ENCODE measurements around the gene GALNT2. TPM values are rescaled to one million over a fixed set of nuclear protein-coding genes. Genes with fewer than 3 reads are reported as not detected.

GALNT2 gene
- total and polyA plus RNA-seq, 12 donors = 22.3 to 220 (median 85.7) TPM

GRCh38 chr1:230062521-230062920 is 4.5 kb upstream of the GALNT2 start:
- DNase-seq = no peak
- H3K27me3 ChIP-seq = no peaks in the 10 kb centered on the region
- H3K27ac ChIP-seq = no peak overlapping the region
- TF ChIP-seq POLR2A (IDR thresholded peaks at IDR 0.05) (no peak), CTCF (IDR thresholded peaks at IDR 0.05) (no peak)
- intact Hi-C loops (cut with DNase I) = no loop called here
- H3K4me1 ChIP-seq (replicated peaks in 1 of 2) = peaks cover 8 to 20% of the 10 kb centered on the region in 2 donors
- H3K36me3 ChIP-seq (replicated peaks in 1 of 2) = no peaks in the 10 kb centered on the region
- no peaks in the 10 kb centered on the region for H3K9me3 ChIP-seq (replicated peaks in 1 of 3)
- no peak overlapping the region for H3K4me3 ChIP-seq
- 73 to 91% (median 74%) methylated on average over 4 of the region's 4 CpGs for WGBS, 4 donors

GRCh38 chr1:230064283-230064682 is 2.8 kb upstream of the GALNT2 start:
- intact Hi-C loops (cut with DNase I) = no loop called here
- no peak for DNase-seq

GRCh38 chr1:230065161-230065560 is 1.9 kb upstream of the GALNT2 start:
- Histone ChIP-seq H3K27me3 (no peaks in the 10 kb centered on the region), H3K4me3 (no peak overlapping the region), H3K4me1 (replicated peaks in 1 of 2) (peaks cover 17 to 26% of the 10 kb centered on the region in 2 donors), H3K36me3 (replicated peaks in 1 of 2) (no peaks in the 10 kb centered on the region), H3K27ac (no peak overlapping the region), H3K9me3 (replicated peaks in 1 of 3) (no peaks in the 10 kb centered on the region)
- 84 to 96% (median 92%) methylated on average over 2 of the region's 2 CpGs for WGBS, 4 donors
- TF ChIP-seq CTCF (IDR thresholded peaks at IDR 0.05) (no peak), POLR2A (IDR thresholded peaks at IDR 0.05) (no peak)
- intact Hi-C loops (cut with DNase I) = no loop called here
- DNase-seq = no peak

More at GRCh38 chr1:230064283-230064682, 2.8 kb upstream of the GALNT2 start:
- Histone ChIP-seq H3K4me1 (replicated peaks in 1 of 2) (peaks cover 16 to 26% of the 10 kb centered on the region in 2 donors), H3K27ac (no peak overlapping the region), H3K27me3 (no peaks in the 10 kb centered on the region), H3K9me3 (replicated peaks in 1 of 3) (no peaks in the 10 kb centered on the region), H3K4me3 (no peak overlapping the region), H3K36me3 (replicated peaks in 1 of 2) (no peaks in the 10 kb centered on the region)
- TF ChIP-seq POLR2A (IDR thresholded peaks at IDR 0.05) (no peak), CTCF (IDR thresholded peaks at IDR 0.05) (no peak)
- WGBS, 4 donors = 87 to 93% (median 91%) methylated on average over 6 of the region's 6 CpGs

GRCh38 chr1:230065571-230065970 is 1.5 kb upstream of the GALNT2 start:
- TF ChIP-seq CTCF (IDR thresholded peaks at IDR 0.05) = no peak
- no peak for TF ChIP-seq POLR2A (IDR thresholded peaks at IDR 0.05)
- H3K27ac ChIP-seq = peak overlapping the region; percentile 64 to 98 (median 85)

More at GRCh38 chr1:230065571-230065970, 1.5 kb upstream of the GALNT2 start:
- H3K4me1 ChIP-seq (replicated peaks in 1 of 2) = peaks cover 17 to 30% of the 10 kb centered on the region in 2 donors
- intact Hi-C loops (cut with DNase I) = no loop called here
- 26 to 32% (median 31%) methylated on average over 2 of the region's 2 CpGs for WGBS, 4 donors
- H3K4me3 ChIP-seq = peak overlapping the region in 1 of 4 donors; percentile 96
- no peaks in the 10 kb centered on the region for H3K9me3 ChIP-seq (replicated peaks in 1 of 3)
- no peaks in the 10 kb centered on the region for H3K27me3 ChIP-seq
- no peaks in the 10 kb centered on the region for H3K36me3 ChIP-seq (replicated peaks in 1 of 2)
- no peak for DNase-seq

Measured in adrenal gland (tissue), 12 donors.